ENCODE data around the gene ZNF236.

The ZNF236 gene

GRCh38 chr18:76955524-76956170, 133.3 kb downstream of the ZNF236 start:
- no peak overlapping the region for H3K27ac ChIP-seq
- no peak for DNase-seq
- TF ChIP-seq CTCF (IDR thresholded peaks at IDR 0.05; ENCODE audit: low read depth, low read length, missing control alignments) = no peak
- H3K4me3 ChIP-seq (ENCODE audit: low read depth, low read length) = no peak overlapping the region
- H3K27me3 ChIP-seq (replicated peaks) = no peaks in the 10 kb centered on the region
- in situ Hi-C loops (cut with HindIII; ENCODE audit: low pct_ligation_motif_present, low sequenced_read_pairs) = no loop called here
- peaks cover 26% of the 10 kb centered on the region for H3K36me3 ChIP-seq (replicated peaks)

GRCh38 chr18:76956648-76957047, 134.3 kb downstream of the ZNF236 start:
- TF ChIP-seq CTCF (IDR thresholded peaks at IDR 0.05; ENCODE audit: low read depth, low read length, missing control alignments) = no peak
- Histone ChIP-seq H3K4me3 (ENCODE audit: low read depth, low read length) (no peak overlapping the region), H3K36me3 (replicated peaks) (peaks cover 33% of the 10 kb centered on the region), H3K27me3 (replicated peaks) (no peaks in the 10 kb centered on the region), H3K27ac (no peak overlapping the region)
- DNase-seq = no peak
- in situ Hi-C loops (cut with HindIII; ENCODE audit: low pct_ligation_motif_present, low sequenced_read_pairs) = no loop called here

GRCh38 chr18:76957384-76958355, 135.3 kb downstream of the ZNF236 start:
- Histone ChIP-seq H3K27ac (no peak overlapping the region), H3K27me3 (replicated peaks) (no peaks in the 10 kb centered on the region), H3K36me3 (replicated peaks) (peaks cover 30% of the 10 kb centered on the region), H3K4me3 (ENCODE audit: low read depth, low read length) (no peak overlapping the region)
- no peak for TF ChIP-seq CTCF (IDR thresholded peaks at IDR 0.05; ENCODE audit: low read depth, low read length, missing control alignments)
- in situ Hi-C loops (cut with HindIII; ENCODE audit: low pct_ligation_motif_present, low sequenced_read_pairs) = no loop called here
- no peak for DNase-seq

- H3K27me3 ChIP-seq (replicated peaks) = no peaks in the 10 kb centered on the region
- in situ Hi-C loops (cut with HindIII; ENCODE audit: low pct_ligation_motif_present, low sequenced_read_pairs) = no loop called here
- DNase-seq = peak; percentile 29
- H3K27ac ChIP-seq = no peak overlapping the region
- H3K4me3 ChIP-seq (ENCODE audit: low read depth, low read length) = no peak overlapping the region
- TF ChIP-seq CTCF (IDR thresholded peaks at IDR 0.05; ENCODE audit: low read depth, low read length, missing control alignments) = no peak
- H3K36me3 ChIP-seq (replicated peaks) = peaks cover 29% of the 10 kb centered on the region
These were observed 136.5 kb downstream of the ZNF236 start for GRCh38 chr18:76958692-76959341.

- Histone ChIP-seq H3K27me3 (replicated peaks) (no peaks in the 10 kb centered on the region), H3K36me3 (replicated peaks) (peaks cover 29% of the 10 kb centered on the region), H3K27ac (no peak overlapping the region), H3K4me3 (ENCODE audit: low read depth, low read length) (no peak overlapping the region)
- no peak for DNase-seq
- no peak for TF ChIP-seq CTCF (IDR thresholded peaks at IDR 0.05; ENCODE audit: low read depth, low read length, missing control alignments)
- in situ Hi-C loops (cut with HindIII; ENCODE audit: low pct_ligation_motif_present, low sequenced_read_pairs) = no loop called here
These were observed 137.2 kb downstream of the ZNF236 start for GRCh38 chr18:76959605-76960004.
